WTC11 (cell line): ENCODE results near the gene RPL36AL. TPM values are rescaled to one million over a fixed set of nuclear protein-coding genes. Genes with fewer than 3 reads are reported as not detected.
A peak's percentile ranks its signal among the peaks of the same experiment; 100 is the strongest.

Experiments
- ATAC-seq: fragments of 200-7000 bp; cut with Tn5 transposase; 2 replicates; pipeline ENCODE4 v1.10.0; 2021; ENCODE audit warnings: mild to moderate bottlenecking, moderate library complexity
- Bru-seq: library from RNA; stranded (reverse); fragments of 400-500 nt; gene quantifications from one replicate; lab custom pipeline; 2021; lab: Mats Ljungman, UMichigan
- CTCF ChIA-PET: fragments of 300-600 bp; sonication (Branson Sonifier 250); formaldehyde crosslinking; loops from one replicate; lab custom pipeline; 2021; ENCODE audit warnings: antibody characterized with exemption; lab: Charles Lee
- POLR2A ChIA-PET: fragments of 350-600 bp; sonication (Branson Sonifier 250); formaldehyde crosslinking; loops from one replicate; lab custom pipeline; 2021; ENCODE audit warnings: antibody characterized with exemption; lab: Charles Lee
- DNase-seq: peaks from one replicate; pipeline ENCODE4 v3.0.0; 2021; ENCODE audit warnings: low spot score
- H3K27ac Mint-ChIP-seq: 2 replicates; pipeline ENCODE4 v1.8.0; 2021; ENCODE audit warnings: mixed read lengths
- H3K27me3 Mint-ChIP-seq: 2 replicates; pipeline ENCODE4 v1.8.0; 2021; ENCODE audit warnings: low read depth, mild to moderate bottlenecking, moderate library complexity, mixed read lengths
- H3K36me3 Mint-ChIP-seq: 2 replicates; pipeline ENCODE4 v1.8.0; 2021; ENCODE audit warnings: mixed read lengths
- H3K4me1 Mint-ChIP-seq: 2 replicates; pipeline ENCODE4 v1.8.0; 2022; ENCODE audit warnings: mixed read lengths
- H3K4me3 Mint-ChIP-seq: 2 replicates; pipeline ENCODE4 v1.8.0; 2021; ENCODE audit warnings: mild to moderate bottlenecking, moderate library complexity, mixed read lengths
- H3K9me3 Mint-ChIP-seq: 2 replicates; pipeline ENCODE4 v1.8.0; 2021; ENCODE audit warnings: mixed read lengths
- AR ChIP-seq: fragments of 250-450 bp; sonication (Bioruptor Pico); IDR thresholded peaks from 2 replicates; pipeline ENCODE4 v1.9.0; 2021; ENCODE audit warnings: mild to moderate bottlenecking
- ATF1 ChIP-seq: sonication (generic); formaldehyde crosslinking; IDR thresholded peaks from 2 replicates; pipeline ENCODE4 v1.8.1; 2023; ENCODE audit warnings: mild to moderate bottlenecking, moderate library complexity, missing genetic modification reagents
- CDX4 ChIP-seq: fragments of 250-450 bp; sonication (Bioruptor Pico); IDR thresholded peaks from 2 replicates; pipeline ENCODE4 v1.9.0; 2021; ENCODE audit warnings: moderate library complexity, mild to moderate bottlenecking, inconsistent platforms, borderline replicate concordance
- E2F4 ChIP-seq: sonication (generic); formaldehyde crosslinking; IDR thresholded peaks from 2 replicates; pipeline ENCODE4 v1.8.1; 2022; ENCODE audit warnings: low read depth, mild to moderate bottlenecking, moderate library complexity, missing genetic modification reagents, borderline replicate concordance
- FOXK1 ChIP-seq: sonication (generic); formaldehyde crosslinking; IDR thresholded peaks from 2 replicates; pipeline ENCODE4 v1.8.0; 2022; ENCODE audit warnings: mild to moderate bottlenecking, moderate library complexity, missing genetic modification reagents
- IRF1 ChIP-seq: sonication (generic); formaldehyde crosslinking; IDR thresholded peaks from 2 replicates; pipeline ENCODE4 v1.8.0; 2023; ENCODE audit warnings: missing genetic modification reagents
- MYBL2 ChIP-seq: sonication (generic); formaldehyde crosslinking; IDR thresholded peaks from 2 replicates; pipeline ENCODE4 v1.8.1; 2023; ENCODE audit warnings: mild to moderate bottlenecking, moderate library complexity, missing genetic modification reagents
- NFE2L1 ChIP-seq: sonication (generic); formaldehyde crosslinking; IDR thresholded peaks from 2 replicates; pipeline ENCODE4 v1.8.1; 2023; ENCODE audit warnings: missing genetic modification reagents
- NFYB ChIP-seq: sonication (generic); formaldehyde crosslinking; conservative IDR thresholded peaks from 2 replicates; pipeline ENCODE4 v1.8.0; 2022; ENCODE audit warnings: low read depth, missing genetic modification reagents
- OVOL2 ChIP-seq: fragments of 250-450 bp; sonication (Bioruptor Pico); IDR thresholded peaks from 2 replicates; pipeline ENCODE4 v1.9.0; 2021; ENCODE audit warnings: mild to moderate bottlenecking, borderline replicate concordance
- SMAD3 ChIP-seq: sonication (generic); formaldehyde crosslinking; IDR thresholded peaks from 2 replicates; pipeline ENCODE4 v1.8.0; 2022; ENCODE audit warnings: missing genetic modification reagents, mild to moderate bottlenecking, borderline replicate concordance
- SP1 ChIP-seq: sonication (generic); formaldehyde crosslinking; conservative IDR thresholded peaks from 2 replicates; pipeline ENCODE4 v1.8.1; 2022; ENCODE audit warnings: missing genetic modification reagents
- TP53 ChIP-seq: sonication (generic); formaldehyde crosslinking; IDR thresholded peaks from 2 replicates; pipeline ENCODE4 v1.8.1; 2023; ENCODE audit warnings: mild to moderate bottlenecking, missing genetic modification reagents
- USF1 ChIP-seq: sonication (generic); formaldehyde crosslinking; IDR thresholded peaks from 2 replicates; pipeline ENCODE4 v1.8.0; 2022; ENCODE audit warnings: mild to moderate bottlenecking, missing genetic modification reagents
- USF2 ChIP-seq: sonication (generic); formaldehyde crosslinking; IDR thresholded peaks from 2 replicates; pipeline ENCODE4 v1.8.1; 2023; ENCODE audit warnings: mild to moderate bottlenecking, missing genetic modification reagents, moderate library complexity
- ZMAT4 ChIP-seq: fragments of 250-450 bp; sonication (Bioruptor Pico); IDR thresholded peaks from 2 replicates; pipeline ENCODE4 v1.9.0; 2021; ENCODE audit warnings: mild to moderate bottlenecking
- ZNF121 ChIP-seq: sonication (generic); formaldehyde crosslinking; IDR thresholded peaks from 2 replicates; pipeline ENCODE4 v1.8.0; 2023; ENCODE audit warnings: missing genetic modification reagents
- long read RNA-seq, 3 experiments: library from RNA in 1 of 3; library from capped mRNA in 1 of 3; library from polyadenylated mRNA in 1 of 3; unstranded in 2 of 3; stranded (forward) in 1 of 3; transcript quantifications; one replicate each; pipeline ENCODE4 v2.0.0, GENCODE V29; 2021
- total RNA-seq: library from RNA; stranded (reverse); gene quantifications from 3 replicates; pipeline ENCODE4 v1.2.3, GENCODE V29; 2021
- TF ChIP-seq, protein P1 (sequence below): sonication (generic); formaldehyde crosslinking; IDR thresholded peaks from 2 replicates; pipeline ENCODE4 v1.8.1; 2022; ENCODE audit warnings: low read depth, missing genetic modification reagents, borderline replicate concordance
- TF ChIP-seq, protein P2 (sequence below): sonication (generic); formaldehyde crosslinking; IDR thresholded peaks from 2 replicates; pipeline ENCODE4 v1.8.0; 2022; ENCODE audit warnings: missing genetic modification reagents

Gene RPL36AL
- total RNA-seq (173 to 212 TPM (median 177 TPM) in 3 replicates), Bru-seq, nascent RNA (percentile 99 among the genes with signal in this experiment)
- long read RNA-seq, experiment 1, transcript RPL36AL-201 (2 exons, 746 nt): major isoform, 301 of 310 reads
- long read RNA-seq, experiment 1, partial matches to known transcripts: 8 of 310 reads
- long read RNA-seq, experiment 1, other reads (novel, unspliced or antisense): 1 of 310 reads
- long read RNA-seq, experiment 2, transcript RPL36AL-201 (2 exons, 746 nt): major isoform, 350 of 388 reads
- long read RNA-seq, experiment 2, partial matches to known transcripts: 31 of 388 reads
- long read RNA-seq, experiment 2, other reads (novel, unspliced or antisense): 7 of 388 reads
- long read RNA-seq, experiment 3, transcript RPL36AL-201 (2 exons, 746 nt): major isoform, 5 of 7 reads
- long read RNA-seq, experiment 3, partial matches to known transcripts: 0 of 7 reads
- long read RNA-seq, experiment 3, other reads (novel, unspliced or antisense): 2 of 7 reads

- CTCF ChIA-PET: interaction anchor here (0.6 to 3.7 kb wide), 15 partner anchors 8 to 1240 kb away, joined by 3 to 24 read pairs (median 4); partner anchors contain the start of genes KLHDC2, LRR1, NEMF and RPS29
- POLR2A ChIA-PET: interaction anchor here (0.6 to 2.9 kb wide), 12 partner anchors 9 to 241 kb away, joined by 3 to 39 read pairs (median 6); partner anchors contain the start of genes DNAAF2, KLHDC1, KLHDC2 and LRR1
- Mint-ChIP-seq H3K27ac (peak within 1 kb of the TSS; percentile 98), H3K36me3 (peaks cover 22% of the 10 kb centered on the region), H3K9me3 (no peaks in the 10 kb centered on the region), H3K27me3 (no peaks in the 10 kb centered on the region), H3K4me1 (peaks cover 23% of the 10 kb centered on the region), H3K4me3 (peak within 1 kb of the TSS; percentile 98)
- peak; percentile 98 for ATAC-seq
- DNase-seq: peak; percentile 99
- TF ChIP-seq ZNF121 (CRISPR knock-in tag) (no peak), TP53 (CRISPR knock-in tag) (0 out of 2 replicates have a peak, but pooled peaks have one; percentile 9), SP1 (CRISPR knock-in tag) (peak; percentile 60), USF2 (peak; percentile 87), OVOL2 (CRISPR knock-in tag) (no peak), USF1 (CRISPR knock-in tag) (peak; percentile 87; the same call in 1 of the 2 replicates), AR (CRISPR knock-in tag) (no peak), IRF1 (CRISPR knock-in tag) (peak; percentile 22; the same call in 1 of the 2 replicates), NFYB (CRISPR knock-in tag) (peak; percentile 94), FOXK1 (CRISPR knock-in tag) (peak; percentile 77; the same call in 1 of the 2 replicates), NFE2L1 (CRISPR knock-in tag) (0 out of 2 replicates have a peak, but pooled peaks have one; percentile 1), MYBL2 (CRISPR knock-in tag) (peak; percentile 85), ATF1 (CRISPR knock-in tag) (no peak), SMAD3 (CRISPR knock-in tag) (peak; percentile 4; the same call in 1 of the 2 replicates), ZMAT4 (CRISPR knock-in tag) (no peak), CDX4 (CRISPR knock-in tag) (no peak), E2F4 (peak; percentile 46; the same call in 1 of the 2 replicates)
- TF ChIP-seq, protein P1, sequence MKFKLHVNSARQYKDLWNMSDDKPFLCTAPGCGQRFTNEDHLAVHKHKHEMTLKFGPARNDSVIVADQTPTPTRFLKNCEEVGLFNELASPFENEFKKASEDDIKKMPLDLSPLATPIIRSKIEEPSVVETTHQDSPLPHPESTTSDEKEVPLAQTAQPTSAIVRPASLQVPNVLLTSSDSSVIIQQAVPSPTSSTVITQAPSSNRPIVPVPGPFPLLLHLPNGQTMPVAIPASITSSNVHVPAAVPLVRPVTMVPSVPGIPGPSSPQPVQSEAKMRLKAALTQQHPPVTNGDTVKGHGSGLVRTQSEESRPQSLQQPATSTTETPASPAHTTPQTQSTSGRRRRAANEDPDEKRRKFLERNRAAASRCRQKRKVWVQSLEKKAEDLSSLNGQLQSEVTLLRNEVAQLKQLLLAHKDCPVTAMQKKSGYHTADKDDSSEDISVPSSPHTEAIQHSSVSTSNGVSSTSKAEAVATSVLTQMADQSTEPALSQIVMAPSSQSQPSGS (CRISPR knock-in tag): 0 out of 2 replicates have a peak, but pooled peaks have one; percentile 53
- TF ChIP-seq, protein P2, sequence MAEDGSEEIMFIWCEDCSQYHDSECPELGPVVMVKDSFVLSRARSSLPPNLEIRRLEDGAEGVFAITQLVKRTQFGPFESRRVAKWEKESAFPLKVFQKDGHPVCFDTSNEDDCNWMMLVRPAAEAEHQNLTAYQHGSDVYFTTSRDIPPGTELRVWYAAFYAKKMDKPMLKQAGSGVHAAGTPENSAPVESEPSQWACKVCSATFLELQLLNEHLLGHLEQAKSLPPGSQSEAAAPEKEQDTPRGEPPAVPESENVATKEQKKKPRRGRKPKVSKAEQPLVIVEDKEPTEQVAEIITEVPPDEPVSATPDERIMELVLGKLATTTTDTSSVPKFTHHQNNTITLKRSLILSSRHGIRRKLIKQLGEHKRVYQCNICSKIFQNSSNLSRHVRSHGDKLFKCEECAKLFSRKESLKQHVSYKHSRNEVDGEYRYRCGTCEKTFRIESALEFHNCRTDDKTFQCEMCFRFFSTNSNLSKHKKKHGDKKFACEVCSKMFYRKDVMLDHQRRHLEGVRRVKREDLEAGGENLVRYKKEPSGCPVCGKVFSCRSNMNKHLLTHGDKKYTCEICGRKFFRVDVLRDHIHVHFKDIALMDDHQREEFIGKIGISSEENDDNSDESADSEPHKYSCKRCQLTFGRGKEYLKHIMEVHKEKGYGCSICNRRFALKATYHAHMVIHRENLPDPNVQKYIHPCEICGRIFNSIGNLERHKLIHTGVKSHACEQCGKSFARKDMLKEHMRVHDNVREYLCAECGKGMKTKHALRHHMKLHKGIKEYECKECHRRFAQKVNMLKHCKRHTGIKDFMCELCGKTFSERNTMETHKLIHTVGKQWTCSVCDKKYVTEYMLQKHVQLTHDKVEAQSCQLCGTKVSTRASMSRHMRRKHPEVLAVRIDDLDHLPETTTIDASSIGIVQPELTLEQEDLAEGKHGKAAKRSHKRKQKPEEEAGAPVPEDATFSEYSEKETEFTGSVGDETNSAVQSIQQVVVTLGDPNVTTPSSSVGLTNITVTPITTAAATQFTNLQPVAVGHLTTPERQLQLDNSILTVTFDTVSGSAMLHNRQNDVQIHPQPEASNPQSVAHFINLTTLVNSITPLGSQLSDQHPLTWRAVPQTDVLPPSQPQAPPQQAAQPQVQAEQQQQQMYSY: no peak
These were observed at the start of gene RPL36AL, which contains the start of gene MGAT2 for GRCh38 chr14:49620182-49621113. Gene RPL36AL, minus strand, starts transcription at chr14:49620626. Its CDS starts 1,522 bp downstream, at chr14:49619104. Gene MGAT2, plus strand, starts transcription at chr14:49620799. Its CDS starts 470 bp downstream, at chr14:49621269.
